HG03139 (cell line): Measurements from ENCODE around the gene PDE8B.
"Not testable (repeated sequence)": the region's sequence is repeated elsewhere in the genome, so short reads cannot be mapped to it uniquely, and the experiment has no call there.

Experiments used
- ATAC-seq: cut with Tn5 transposase; IDR thresholded peaks from one replicate; pipeline ENCODE4 v1.9.1; 2021; ENCODE audit not compliant: unreplicated experiment

The PDE8B gene

GRCh38 chr5:77430726-77431125 lies 220.2 kb downstream of the PDE8B start:
- ATAC-seq: no peak

GRCh38 chr5:77431286-77431685 lies 220.8 kb downstream of the PDE8B start:
- no peak for ATAC-seq

GRCh38 chr5:77431719-77432118 lies 221.2 kb downstream of the PDE8B start:
- ATAC-seq: no peak

- ATAC-seq: no peak
These were observed 226.7 kb downstream of the PDE8B start for GRCh38 chr5:77437194-77437593.

- ATAC-seq: no peak
These were observed 227.6 kb downstream of the PDE8B start for GRCh38 chr5:77438071-77438470.

GRCh38 chr5:77443670-77444069 lies 233.2 kb downstream of the PDE8B start:
- ATAC-seq: no peak

GRCh38 chr5:77444356-77444755 lies 233.9 kb downstream of the PDE8B start:
- no peak for ATAC-seq

GRCh38 chr5:77448831-77449230 lies 238.4 kb downstream of the PDE8B start:
- ATAC-seq: no peak

GRCh38 chr5:77449277-77449676 lies 238.8 kb downstream of the PDE8B start:
- no peak for ATAC-seq

- no peak for ATAC-seq
These were observed 239.5 kb downstream of the PDE8B start for GRCh38 chr5:77449981-77450380.

- no peak for ATAC-seq
These were observed 241.9 kb downstream of the PDE8B start for GRCh38 chr5:77452351-77452750.

- ATAC-seq: no peak
These were observed 243.6 kb downstream of the PDE8B start for GRCh38 chr5:77454123-77454522.

- no peak for ATAC-seq
These were observed 250.8 kb downstream of the PDE8B start for GRCh38 chr5:77461287-77461686.

- no peak for ATAC-seq
These were observed 253.4 kb downstream of the PDE8B start for GRCh38 chr5:77463905-77464304.

GRCh38 chr5:77468875-77469274 lies 258.4 kb downstream of the PDE8B start:
- ATAC-seq: not testable (repeated sequence)

- ATAC-seq: not testable (repeated sequence)
These were observed 264.6 kb downstream of the PDE8B start for GRCh38 chr5:77475041-77475440.
